ENCODE data around the gene ARHGAP36.

- TF ChIP-seq CTCF (optimal IDR thresholded peaks at IDR 0.05 in 1 of 3, IDR thresholded peaks at IDR 0.05 in 1 of 3, conservative IDR thresholded peaks at IDR 0.05 in 1 of 3; ENCODE audit: extremely low read depth in 1 of 3, insufficient read depth in 2 of 3, low read length in 3 of 3): no peak
- TF ChIP-seq EZH2 (IDR thresholded peaks at IDR 0.05; ENCODE audit: low read length): no peak
Measured at GRCh38 chrX:131041667-131042066, 16.5 kb upstream of the ARHGAP36 start.

Data from keratinocyte (primary cell).